H1 (cell line): ENCODE measurements around the gene PRKCA. TPM values are rescaled to one million over a fixed set of nuclear protein-coding genes. Genes with fewer than 3 reads are reported as not detected.

Source experiments
- CBX5 ChIP-seq: fragments of 300-800, 300-1000 bp; sonication (generic); IDR thresholded peaks from 2 replicates; pipeline ENCODE4 v1.7.1; 2016; ENCODE audit warnings: antibody characterized with exemption, low read length, low read depth
- CHD7 ChIP-seq: fragments of 300-600 bp; sonication (generic); IDR thresholded peaks from 2 replicates; pipeline ENCODE4 v1.7.1; 2012; ENCODE audit warnings: low read length, moderate library complexity, mild to moderate bottlenecking, inconsistent platforms; ENCODE audit not compliant: insufficient replicate concordance
- GTF2F1 ChIP-seq: IDR thresholded peaks from 2 replicates; pipeline ENCODE4 v1.6.1; 2012; ENCODE audit warnings: low read depth, low read length, improper control_type of control experiment, borderline replicate concordance
- KDM5A ChIP-seq: fragments of 200-600 bp; IDR thresholded peaks from 2 replicates; pipeline ENCODE4 v1.7.1; 2012; ENCODE audit warnings: mild to moderate bottlenecking, low read length, inconsistent platforms, mixed read lengths
- RBBP5 ChIP-seq: IDR thresholded peaks from 2 replicates; pipeline ENCODE4 v1.7.1; 2012; ENCODE audit warnings: low read depth, mild to moderate bottlenecking, inconsistent platforms, low read length, moderate library complexity, borderline replicate concordance
- SIRT6 ChIP-seq: IDR thresholded peaks from one replicate; pipeline ENCODE4 v1.7.1; 2012; ENCODE audit warnings: low read length, inconsistent platforms
- SIX5 ChIP-seq: IDR thresholded peaks from 2 replicates; pipeline ENCODE4 v1.6.1; 2011; ENCODE audit warnings: mild to moderate bottlenecking, low read depth, low read length
- polyA plus RNA-seq, 7 experiments: library from polyadenylated mRNA; depleted of rRNA in 3 of 7; stranded (reverse) in 5 of 7; unstranded in 2 of 7; fragments of >200 nt in 5 of 7; fragments of 200-250 nt in 2 of 7; gene quantifications; 1 replicate in 5 of 7; 2 replicates in 1 of 7; 4 replicates in 1 of 7; pipeline versions ENCODE4 v1.2.1 to v1.2.3, GENCODE V29; 2011 to 2013; ENCODE audit warnings: missing spikeins in 2 of 7, mixed read lengths in 2 of 7
- total RNA-seq: library from RNA; stranded (reverse); fragmentation: NEBNext Ultra II Directional; extraction: Animal tissue kit (Norgen Biotek cat#: 25700); gene quantifications from 2 replicates; pipeline ENCODE4 v1.2.1, GENCODE V29; 2021

Gene PRKCA
- total and polyA plus RNA-seq, 2 of the 8 experiments (the other 6 are each of a cell fraction or from before 2014, with no cell fraction given): 5.8 to 17.8 TPM

GRCh38 chr17:66679631-66680517 lies 377.5 kb downstream of the PRKCA start (continued):
- TF ChIP-seq CHD7 (no peak), GTF2F1 (no peak), KDM5A (no peak), RBBP5 (no peak), CBX5 (no peak), SIX5 (no peak), SIRT6 (no peak)
